Hematopoietic multipotent progenitor cell treated with erythropoietin and hydrocortisone succinate and interleukin-3 and kit ligand, for 17 days (in vitro differentiated cells): ENCODE measurements around the gene GPR146.
"Not testable (repeated sequence)": the region's sequence is repeated elsewhere in the genome, so short reads cannot be mapped to it uniquely, and the experiment has no call there.

ENCODE experiments used
- DNase-seq: peaks from one replicate; pipeline ENCODE4 v3.0.0-alpha.2; 2015; ENCODE audit warnings: low spot score

The GPR146 gene, protein sequence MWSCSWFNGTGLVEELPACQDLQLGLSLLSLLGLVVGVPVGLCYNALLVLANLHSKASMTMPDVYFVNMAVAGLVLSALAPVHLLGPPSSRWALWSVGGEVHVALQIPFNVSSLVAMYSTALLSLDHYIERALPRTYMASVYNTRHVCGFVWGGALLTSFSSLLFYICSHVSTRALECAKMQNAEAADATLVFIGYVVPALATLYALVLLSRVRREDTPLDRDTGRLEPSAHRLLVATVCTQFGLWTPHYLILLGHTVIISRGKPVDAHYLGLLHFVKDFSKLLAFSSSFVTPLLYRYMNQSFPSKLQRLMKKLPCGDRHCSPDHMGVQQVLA

GRCh38 chr7:1044189-1045068, at the start of gene GPR146:
GPR146 (plus strand) TSS chr7:1044546; CDS start chr7:1057516, 12,970 bp downstream.
- DNase-seq, result peak; percentile 94

- DNase-seq, result no peak
Observed at GRCh38 chr7:994592-995308, 49.6 kb upstream of the GPR146 start.

DNA sequence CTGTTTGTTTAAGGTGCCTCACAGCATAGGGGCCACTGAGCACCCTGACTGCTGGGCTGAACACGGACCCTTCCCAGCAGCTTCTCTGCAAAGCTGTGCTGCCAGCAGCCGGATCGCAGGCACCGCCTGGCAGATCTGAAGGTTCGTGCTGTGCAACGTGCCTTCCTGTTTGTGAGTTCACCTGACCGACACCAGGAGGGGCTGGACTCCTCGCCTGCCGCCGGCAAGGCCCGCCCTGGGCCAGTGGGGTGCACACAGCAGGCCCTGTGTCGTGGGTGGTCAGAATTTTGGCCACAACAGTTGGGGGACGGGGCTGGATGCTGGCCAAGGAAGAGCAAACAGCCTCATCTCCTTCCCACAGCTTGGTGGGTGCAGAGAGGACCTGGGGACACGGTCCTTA, 48.8 kb upstream of the GPR146 start:
- no peak for DNase-seq

- no peak for DNase-seq
Observed at GRCh38 chr7:996079-996872, 48.1 kb upstream of the GPR146 start.

- DNase-seq, result no peak
Observed at GRCh38 chr7:997404-998395, 46.6 kb upstream of the GPR146 start.

DNA sequence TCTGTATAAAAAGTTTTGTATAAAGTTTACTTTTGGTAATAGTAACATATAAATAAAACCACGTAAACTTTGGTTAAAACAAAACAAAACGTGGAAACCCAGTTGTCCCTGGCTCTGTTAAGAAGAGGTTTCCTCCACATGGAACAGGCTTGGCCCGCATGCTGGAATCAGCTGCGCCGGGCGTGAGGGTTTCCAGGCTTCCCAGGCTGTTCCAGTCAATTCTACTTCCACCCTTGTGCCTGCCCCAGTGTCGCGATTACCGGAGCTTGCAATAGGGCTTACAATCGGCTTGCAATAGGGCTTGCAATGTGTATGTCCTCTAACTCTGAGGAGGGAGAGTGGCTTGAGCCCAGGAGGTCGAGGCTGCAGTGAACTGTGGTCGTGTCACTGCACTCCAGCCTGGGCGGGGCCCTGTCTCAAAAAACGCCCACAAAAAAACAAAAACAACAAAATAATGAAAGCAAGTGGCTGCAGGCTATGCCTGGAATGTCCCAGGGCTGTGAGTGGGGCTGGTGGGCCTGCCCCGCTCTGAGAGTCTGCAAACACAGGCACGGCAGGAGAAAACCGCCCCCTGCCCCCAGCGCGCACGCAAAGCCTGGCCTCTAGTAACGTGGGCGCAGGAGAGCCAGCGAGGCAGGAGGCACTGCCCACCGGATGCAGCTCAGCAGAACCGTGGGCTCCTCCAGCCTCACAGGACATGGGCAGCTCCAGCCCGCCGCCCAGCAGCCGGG, 45.0 kb upstream of the GPR146 start:
- no peak for DNase-seq

DNA sequence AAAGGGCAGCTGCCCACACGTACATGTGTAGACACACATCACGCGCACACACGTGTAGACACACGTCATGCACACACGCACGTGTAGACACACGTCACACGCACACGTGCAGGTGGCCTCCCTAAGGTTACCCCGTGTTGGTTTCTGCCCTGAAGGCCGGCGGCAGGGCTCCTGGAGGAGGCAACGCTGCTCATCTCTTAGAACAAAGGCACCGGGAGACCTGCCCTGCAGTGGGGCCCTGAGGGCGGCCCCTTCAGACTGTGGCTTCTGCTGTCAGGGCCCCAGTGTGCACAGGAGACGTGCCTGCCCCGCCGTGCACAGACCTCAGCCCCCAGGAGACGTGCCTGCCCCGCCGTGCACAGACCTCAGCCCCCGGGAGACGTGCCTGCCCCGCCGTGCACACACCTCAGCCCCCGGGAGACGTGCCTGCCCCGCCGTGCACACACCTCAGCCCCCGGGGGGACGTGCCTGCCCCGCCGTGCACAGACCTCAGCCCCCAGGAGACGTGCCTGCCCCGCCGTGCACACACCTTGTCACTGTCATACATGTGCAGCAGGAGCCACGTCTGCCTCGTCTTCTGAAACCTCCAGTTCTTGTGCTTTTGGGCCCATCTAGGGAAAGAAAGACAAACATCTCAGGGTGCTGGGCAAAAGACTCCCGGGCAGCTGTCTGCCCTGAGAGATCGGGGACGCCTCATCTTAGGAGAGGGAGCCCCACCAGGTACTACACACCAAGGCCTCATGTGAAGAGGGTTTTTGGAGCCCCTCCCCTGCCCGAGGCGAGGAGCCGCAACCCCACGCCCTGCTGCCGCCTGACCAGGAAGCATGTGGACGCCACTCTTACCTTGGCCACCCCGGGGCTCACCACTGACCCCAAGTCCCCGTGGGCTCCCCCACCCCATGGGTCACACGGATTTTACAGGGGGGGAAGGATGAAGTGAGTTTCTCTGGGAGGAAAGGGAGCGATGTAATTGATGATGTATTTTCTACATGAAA, 44.1 kb upstream of the GPR146 start:
- DNase-seq, result no peak

- DNase-seq, result not testable (repeated sequence)
Observed at GRCh38 chr7:1001069-1001770, 43.1 kb upstream of the GPR146 start.

GRCh38 chr7:1002026-1002425, 42.3 kb upstream of the GPR146 start:
- not testable (repeated sequence) for DNase-seq

- DNase-seq, result not testable (repeated sequence)
Observed at GRCh38 chr7:1002445-1002844, 41.9 kb upstream of the GPR146 start.

GRCh38 chr7:1004018-1004852, 40.1 kb upstream of the GPR146 start:
- DNase-seq, result no peak

- no peak for DNase-seq
Observed at GRCh38 chr7:1005303-1005702, 39.0 kb upstream of the GPR146 start.

- DNase-seq, result no peak
Observed at GRCh38 chr7:1007901-1008300, 36.4 kb upstream of the GPR146 start.

- DNase-seq, result no peak
Observed at GRCh38 chr7:1008733-1009363, 35.5 kb upstream of the GPR146 start.

GRCh38 chr7:1009747-1010146, 34.6 kb upstream of the GPR146 start:
- no peak for DNase-seq

- no peak for DNase-seq
Observed at GRCh38 chr7:1010226-1010625, 34.1 kb upstream of the GPR146 start.
